Neural cell (in vitro differentiated cells): ENCODE data around the gene FAN1. TPM values are rescaled to one million over a fixed set of nuclear protein-coding genes. Genes with fewer than 3 reads are reported as not detected.

ENCODE experiments used
- H2AFZ ChIP-seq: fragments of 200-600, 300-800 bp; sonication (generic), shearing (Covaris generic); 2 replicates; pipeline ENCODE4 v1.6.0; 2014; ENCODE audit warnings: low read depth, mild to moderate bottlenecking, antibody characterized with exemption, low read length, moderate library complexity
- H3F3A ChIP-seq: fragments of 200-600 bp; shearing (Covaris generic); 2 replicates; pipeline ENCODE4 v1.6.1; 2016; ENCODE audit warnings: mild to moderate bottlenecking, moderate library complexity, mixed read lengths, antibody characterized with exemption, low read length; ENCODE audit not compliant: insufficient read depth, poor library complexity, severe bottlenecking
- H3K27ac ChIP-seq: fragments of 200-600, 300-800 bp; sonication (generic), shearing (Covaris generic); 2 replicates; pipeline ENCODE4 v1.5.1; 2014; ENCODE audit warnings: mild to moderate bottlenecking, low read length, moderate library complexity
- H3K27me3 ChIP-seq: fragments of 300-800, 200-600 bp; sonication (generic), shearing (Covaris generic); 2 replicates; pipeline ENCODE4 v1.6.0; 2014; ENCODE audit warnings: mild to moderate bottlenecking, low read depth, low read length, moderate library complexity; ENCODE audit not compliant: insufficient read depth
- H3K36me3 ChIP-seq: fragments of 300-800, 200-600 bp; sonication (generic), shearing (Covaris generic); 2 replicates; pipeline ENCODE4 v1.5.1; 2014; ENCODE audit warnings: mild to moderate bottlenecking, antibody characterized with exemption, low read length, moderate library complexity; ENCODE audit not compliant: insufficient read depth
- H3K4me2 ChIP-seq: fragments of 300-800, 200-600 bp; sonication (generic), shearing (Covaris generic); 2 replicates; pipeline ENCODE4 v1.6.0; 2014; ENCODE audit warnings: mild to moderate bottlenecking, low read length
- H3K4me3 ChIP-seq: fragments of 300-800, 200-600 bp; sonication (generic), shearing (Covaris generic); 2 replicates; pipeline ENCODE4 v1.5.1; 2014; ENCODE audit warnings: mild to moderate bottlenecking, low read length, moderate library complexity
- H3K79me2 ChIP-seq: fragments of 200-600 bp; shearing (Covaris generic); replicated peaks from 2 replicates; pipeline ENCODE4 v1.6.0; 2014; ENCODE audit warnings: mild to moderate bottlenecking, low read length, moderate library complexity; ENCODE audit not compliant: insufficient read depth
- H3K9ac ChIP-seq: fragments of 300-800, 200-600 bp; sonication (generic), shearing (Covaris generic); 2 replicates; pipeline ENCODE4 v1.6.1; 2016; ENCODE audit warnings: mild to moderate bottlenecking, low read length, mixed read lengths
- H3K9me2 ChIP-seq: fragments of 200-600 bp; shearing (Covaris generic); 2 replicates; pipeline ENCODE4 v1.6.1; 2016; ENCODE audit warnings: mild to moderate bottlenecking, low read length, mixed read lengths; ENCODE audit not compliant: insufficient read depth
- H3K9me3 ChIP-seq: fragments of 200-600, 300-800 bp; sonication (generic), shearing (Covaris generic); 2 replicates; pipeline ENCODE4 v1.6.1; 2016; ENCODE audit warnings: mild to moderate bottlenecking, mixed run types, low read length, moderate library complexity, mixed read lengths
- H4K20me1 ChIP-seq: fragments of 200-600 bp; shearing (Covaris generic); 2 replicates; pipeline ENCODE4 v1.6.1; 2016; ENCODE audit warnings: mild to moderate bottlenecking, mixed run types; ENCODE audit not compliant: insufficient read depth
- CTCF ChIP-seq: fragments of 450-650 bp; IDR thresholded peaks from 2 replicates; pipeline ENCODE4 v1.5.1; 2014; ENCODE audit warnings: antibody characterized with exemption, mild to moderate bottlenecking, moderate library complexity; ENCODE audit not compliant: poor library complexity, severe bottlenecking
- EP300 ChIP-seq: fragments of 450-650 bp; conservative IDR thresholded peaks from 2 replicates; pipeline ENCODE4 v1.6.1; 2014; ENCODE audit warnings: antibody characterized with exemption, mild to moderate bottlenecking, moderate library complexity; ENCODE audit not compliant: poor library complexity, severe bottlenecking
- EZH2 ChIP-seq: fragments of 200-600, 300-800 bp; shearing (Covaris generic), sonication (generic); IDR thresholded peaks from 2 replicates; pipeline ENCODE4 v1.6.1; 2014; ENCODE audit warnings: antibody characterized with exemption, low read length, borderline replicate concordance, mild to moderate bottlenecking; ENCODE audit not compliant: insufficient read depth, poor library complexity, severe bottlenecking
- MXI1 ChIP-seq: fragments of 450-650 bp; conservative IDR thresholded peaks from 2 replicates; pipeline ENCODE4 v1.6.1; 2014; ENCODE audit warnings: antibody characterized with exemption, mild to moderate bottlenecking; ENCODE audit not compliant: poor library complexity, severe bottlenecking
- POLR2AphosphoS5 ChIP-seq: IDR thresholded peaks from 2 replicates; pipeline ENCODE4 v1.6.1; 2012
- RAD21 ChIP-seq: fragments of 450-650 bp; conservative IDR thresholded peaks from 2 replicates; pipeline ENCODE4 v1.6.1; 2014; ENCODE audit warnings: antibody characterized with exemption, mild to moderate bottlenecking, moderate library complexity
- REST ChIP-seq: IDR thresholded peaks from 2 replicates; pipeline ENCODE4 v1.6.1; 2012; ENCODE audit warnings: borderline replicate concordance
- SMC3 ChIP-seq: fragments of 450-650 bp; conservative IDR thresholded peaks from 2 replicates; pipeline ENCODE4 v1.6.1; 2014; ENCODE audit warnings: antibody characterized with exemption, mild to moderate bottlenecking, moderate library complexity; ENCODE audit not compliant: poor library complexity
- TAF1 ChIP-seq: IDR thresholded peaks from 2 replicates; pipeline ENCODE4 v1.6.1; 2012; ENCODE audit warnings: low read depth
- polyA plus RNA-seq: library from polyadenylated mRNA; depleted of rRNA; stranded (reverse); fragments of >200 nt; gene quantifications from 2 replicates; pipeline ENCODE4 v1.2.3, GENCODE V29; 2014

FAN1 gene
- polyA plus RNA-seq, 1 donor from 2014 or later: 38.5 TPM

DNA sequence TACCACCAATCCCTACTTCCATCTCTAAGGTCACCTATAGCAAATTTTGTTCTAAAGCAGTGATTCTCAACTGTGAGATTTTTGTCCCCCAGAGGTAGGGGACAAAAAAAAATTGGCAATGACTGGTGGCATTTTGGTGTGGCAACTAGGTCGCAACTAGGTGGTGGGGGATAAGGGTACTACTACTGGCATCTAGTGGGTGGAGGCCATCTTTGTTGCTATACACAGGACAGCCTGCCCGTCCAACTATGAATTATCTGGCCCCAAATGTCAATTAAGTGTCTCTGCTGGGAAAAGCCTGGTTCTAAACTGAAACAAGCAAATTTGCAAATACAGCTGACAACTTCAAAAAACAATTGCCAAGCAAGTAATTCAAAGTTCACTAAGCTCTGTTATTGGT lies 86.3 kb downstream of the FAN1 start (continued):
- TF ChIP-seq CTCF (no peak), POLR2AphosphoS5 (no peak), TAF1 (no peak)

GRCh38 chr15:30990446-30991254 lies 86.9 kb downstream of the FAN1 start:
- Histone ChIP-seq H4K20me1 (no peaks in the 10 kb centered on the region), H2AFZ (no peak overlapping the region), H3K4me3 (peak overlapping the region; percentile 84), H3K4me2 (peak overlapping the region; percentile 51), H3K9me3 (no peaks in the 10 kb centered on the region), H3K36me3 (no peaks in the 10 kb centered on the region), H3K79me2 (peaks cover 14% of the 10 kb centered on the region), H3F3A (no peaks in the 10 kb centered on the region), H3K9me2 (no peaks in the 10 kb centered on the region), H3K9ac (peak overlapping the region; percentile 56), H3K27me3 (peaks cover 9% of the 10 kb centered on the region), H3K27ac (no peak overlapping the region)
- no peak for TF ChIP-seq POLR2AphosphoS5
- no peak for TF ChIP-seq MXI1
- no peak for TF ChIP-seq RAD21
- no peak for TF ChIP-seq REST
- no peak for TF ChIP-seq EZH2
- TF ChIP-seq EP300: no peak
- TF ChIP-seq CTCF: no peak
- TF ChIP-seq SMC3: no peak
- no peak for TF ChIP-seq TAF1
